Head of caudate nucleus (tissue), 42 donors: ENCODE data around the gene IL37.
"Not testable (repeated sequence)": the region's sequence is repeated elsewhere in the genome, so short reads cannot be mapped to it uniquely, and the experiment has no call there.

Experiments
- DNase-seq, 42 donors: peaks; one replicate each; pipeline versions ENCODE4 v3.0.0 to v3.0.0-alpha.2; 2020 to 2021; ENCODE audit warnings: mixed read lengths in 7 of 42
- intact Hi-C: fragments of 100-400 bp; cut with DNase I; formaldehyde crosslinking; loops from one replicate; pipeline ENCODE4 v1.15.0; 2022

The IL37 gene

GRCh38 chr2:112917856-112918255, 6.9 kb downstream of the IL37 start:
- intact Hi-C loops: no loop called here
- DNase-seq: no peak

GRCh38 chr2:112918256-112918655, 7.3 kb downstream of the IL37 start:
- DNase-seq: no peak
- intact Hi-C loops: no loop called here

- no peak for DNase-seq
- intact Hi-C loops: no loop called here
These were observed 8.1 kb downstream of the IL37 start for GRCh38 chr2:112919086-112919485.

DNA sequence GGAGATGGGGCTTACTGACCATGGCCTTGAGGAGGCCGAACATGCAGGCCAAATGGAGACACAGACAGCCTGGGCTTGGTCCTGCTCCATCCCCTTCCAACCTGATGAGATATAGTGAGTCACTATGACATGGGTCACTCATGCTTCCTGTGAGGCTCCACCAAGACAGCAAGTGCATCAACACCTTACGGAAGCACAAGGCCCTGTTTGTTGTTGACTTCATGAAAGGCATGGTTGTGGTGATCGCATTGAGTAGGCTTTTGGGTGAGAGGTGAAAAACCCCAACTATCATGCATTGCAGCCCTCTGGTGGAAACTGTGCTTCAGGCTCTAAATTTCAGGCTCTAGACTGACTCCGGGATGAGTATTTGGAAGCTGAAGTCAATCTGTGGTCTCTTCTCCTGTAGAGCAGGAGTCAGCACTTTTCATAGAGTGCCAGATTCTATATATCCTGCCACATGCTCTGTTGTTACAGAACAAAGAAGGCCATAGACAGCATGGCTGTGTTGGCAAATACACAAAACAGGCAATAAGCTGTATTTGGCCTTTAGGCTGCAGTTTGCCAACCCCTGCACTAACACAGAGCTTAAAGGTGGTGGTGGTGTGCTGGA, 10.1 kb downstream of the IL37 start:
- intact Hi-C loops: no loop called here
- DNase-seq: no peak

- intact Hi-C loops: no loop called here
- no peak for DNase-seq
These were observed 11.0 kb downstream of the IL37 start for GRCh38 chr2:112921982-112922381.

- intact Hi-C loops: no loop called here
- no peak for DNase-seq
These were observed 12.4 kb downstream of the IL37 start for GRCh38 chr2:112923237-112923966.

GRCh38 chr2:112923967-112924338, 13.0 kb downstream of the IL37 start:
- DNase-seq: no peak
- intact Hi-C loops: no loop called here

DNA sequence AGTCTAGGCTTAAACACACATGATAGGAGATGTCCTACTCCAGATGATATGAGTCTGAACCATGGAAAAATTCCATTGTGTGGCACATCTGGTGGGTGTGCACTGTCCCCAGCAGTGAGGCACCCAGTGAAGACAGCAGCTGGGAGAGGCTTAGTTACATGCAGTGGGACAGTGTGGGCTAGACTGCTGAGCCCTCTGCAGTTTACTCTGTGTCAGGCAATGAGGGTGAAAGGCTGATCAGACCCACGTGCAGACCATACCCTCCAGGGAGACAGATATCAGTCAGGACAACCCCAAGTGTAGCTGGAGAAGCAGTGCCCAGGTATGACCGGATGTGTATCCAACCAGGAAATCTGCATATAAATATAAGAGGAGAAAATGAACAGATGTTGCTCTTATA, 13.4 kb downstream of the IL37 start:
- intact Hi-C loops: no loop called here
- DNase-seq: no peak

- intact Hi-C loops: no loop called here
- no peak for DNase-seq
These were observed 13.9 kb downstream of the IL37 start for GRCh38 chr2:112924821-112925220.

DNA sequence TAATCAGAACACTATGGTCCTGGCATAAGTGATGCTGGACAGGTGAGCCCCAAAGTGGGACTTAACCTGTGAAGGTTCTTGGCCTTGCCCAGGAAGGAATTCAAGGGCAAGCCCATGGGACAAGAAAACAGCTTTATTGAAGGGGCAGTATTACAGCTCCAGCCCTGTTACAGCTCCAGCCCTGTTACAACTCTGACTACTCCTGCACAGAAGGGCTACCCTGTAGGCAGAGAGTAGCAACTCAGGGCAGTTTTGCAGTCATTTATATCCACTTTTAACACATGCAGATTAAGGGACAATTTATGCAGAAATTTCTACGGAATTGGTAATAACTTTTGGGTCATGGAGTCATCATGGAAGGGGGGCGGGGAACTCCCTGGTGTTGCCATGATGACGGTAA, 15.7 kb downstream of the IL37 start:
- intact Hi-C loops: no loop called here
- DNase-seq: no peak

DNA sequence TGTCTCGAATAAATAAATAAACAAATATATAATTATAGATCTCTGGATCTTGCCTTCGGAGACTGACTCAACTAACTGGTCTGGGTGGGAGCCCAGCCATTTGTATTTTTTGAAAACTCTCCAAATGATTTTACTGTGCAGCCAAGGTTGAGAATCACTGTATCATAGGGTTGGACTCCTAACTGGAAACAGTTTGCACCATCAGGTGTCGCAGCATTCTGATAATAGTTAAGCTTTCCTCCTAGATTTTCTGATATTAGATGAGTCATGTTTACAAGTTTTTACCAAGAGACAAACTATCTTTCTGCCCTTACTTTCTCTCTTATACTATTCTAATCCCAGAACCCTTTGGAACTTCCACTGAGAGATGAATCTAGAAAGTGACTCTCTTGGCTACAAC, 16.8 kb downstream of the IL37 start:
- intact Hi-C loops: no loop called here
- no peak for DNase-seq

DNA sequence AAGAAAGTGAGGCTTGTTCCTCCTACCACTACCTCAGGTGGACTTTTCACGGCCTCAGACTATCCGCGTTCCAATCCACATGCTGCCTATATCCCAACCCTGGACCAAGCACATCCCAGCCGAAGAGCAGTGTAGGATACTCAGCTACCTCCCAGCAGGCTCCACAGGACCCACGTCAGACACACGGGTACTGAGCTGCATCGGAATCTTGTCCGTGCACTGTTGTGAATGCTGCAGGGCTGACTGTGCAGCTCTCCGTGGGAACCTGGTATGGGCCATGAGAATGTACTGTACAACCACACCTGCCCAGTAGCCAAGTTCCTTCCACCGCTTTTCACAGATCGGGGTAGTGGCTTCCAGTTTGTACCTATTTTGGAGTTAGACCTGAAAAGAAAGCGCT, 22.3 kb downstream of the IL37 start:
- DNase-seq: no peak
- intact Hi-C loops: no loop called here

- intact Hi-C loops, DNase-seq: not testable (repeated sequence)
These were observed 23.2 kb downstream of the IL37 start for GRCh38 chr2:112934117-112934516.

DNA sequence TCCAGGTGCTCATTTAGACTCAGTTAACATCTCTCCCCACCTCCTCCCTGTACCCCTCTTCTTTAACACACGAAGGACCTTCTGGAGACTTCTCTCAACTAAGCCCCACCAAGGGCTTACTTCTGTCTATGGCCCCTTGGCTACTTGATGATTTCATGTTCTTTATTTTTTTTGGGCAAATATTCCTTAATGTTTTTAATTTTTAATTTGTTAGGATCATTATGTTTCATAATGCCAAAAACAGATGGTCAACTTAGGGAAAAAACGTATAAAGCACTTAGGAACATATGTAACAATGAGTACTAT, 25.9 kb downstream of the IL37 start:
- intact Hi-C loops: loop anchor here (5.0 kb wide), 1 partner anchor 185 kb away; no protein-coding TSS in a partner anchor
- no peak for DNase-seq

DNA sequence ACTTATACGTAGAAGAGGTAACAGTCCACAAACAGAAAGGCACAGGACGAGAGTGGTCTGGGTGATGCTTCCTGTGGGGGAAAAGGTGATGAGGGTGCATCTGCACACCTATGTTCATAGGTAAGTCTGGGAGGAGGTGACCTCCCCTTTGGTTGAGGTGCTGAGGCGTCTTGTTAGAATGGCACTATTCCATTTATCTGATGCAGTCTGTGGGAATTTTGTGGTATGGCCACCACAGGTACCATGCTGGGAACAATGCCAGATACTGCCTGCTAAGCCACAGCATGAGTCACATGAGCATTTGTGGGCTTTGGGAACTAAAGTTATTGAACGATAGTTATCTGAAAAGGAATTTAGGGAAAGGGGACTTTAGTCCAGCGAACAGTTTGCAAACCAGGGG, 27.9 kb downstream of the IL37 start:
- intact Hi-C loops: loop anchor here (5.0 kb wide), 1 partner anchor 187 kb away; no protein-coding TSS in a partner anchor
- no peak for DNase-seq

DNA sequence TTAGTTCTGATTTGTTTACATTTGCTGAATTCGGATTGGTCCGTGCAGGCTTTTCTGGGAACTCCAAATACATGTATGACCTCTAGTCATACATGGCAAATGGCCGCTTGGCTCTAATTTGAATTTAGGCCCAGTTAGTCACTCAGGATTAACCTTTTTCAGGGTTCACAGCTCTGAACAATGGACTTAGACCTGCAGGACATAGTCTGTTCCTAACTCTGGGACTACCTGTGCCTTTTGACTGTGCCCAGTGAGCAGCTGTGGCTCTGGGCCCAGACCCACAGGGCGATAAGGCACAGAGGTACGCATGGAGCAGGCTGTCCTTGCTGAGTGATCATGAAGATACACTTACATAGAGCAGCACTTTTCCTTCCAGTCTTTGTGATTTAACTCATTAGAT, 28.5 kb downstream of the IL37 start:
- DNase-seq: no peak
- intact Hi-C loops: loop anchor here (5.0 kb wide), 1 partner anchor 187 kb away; no protein-coding TSS in a partner anchor

DNA sequence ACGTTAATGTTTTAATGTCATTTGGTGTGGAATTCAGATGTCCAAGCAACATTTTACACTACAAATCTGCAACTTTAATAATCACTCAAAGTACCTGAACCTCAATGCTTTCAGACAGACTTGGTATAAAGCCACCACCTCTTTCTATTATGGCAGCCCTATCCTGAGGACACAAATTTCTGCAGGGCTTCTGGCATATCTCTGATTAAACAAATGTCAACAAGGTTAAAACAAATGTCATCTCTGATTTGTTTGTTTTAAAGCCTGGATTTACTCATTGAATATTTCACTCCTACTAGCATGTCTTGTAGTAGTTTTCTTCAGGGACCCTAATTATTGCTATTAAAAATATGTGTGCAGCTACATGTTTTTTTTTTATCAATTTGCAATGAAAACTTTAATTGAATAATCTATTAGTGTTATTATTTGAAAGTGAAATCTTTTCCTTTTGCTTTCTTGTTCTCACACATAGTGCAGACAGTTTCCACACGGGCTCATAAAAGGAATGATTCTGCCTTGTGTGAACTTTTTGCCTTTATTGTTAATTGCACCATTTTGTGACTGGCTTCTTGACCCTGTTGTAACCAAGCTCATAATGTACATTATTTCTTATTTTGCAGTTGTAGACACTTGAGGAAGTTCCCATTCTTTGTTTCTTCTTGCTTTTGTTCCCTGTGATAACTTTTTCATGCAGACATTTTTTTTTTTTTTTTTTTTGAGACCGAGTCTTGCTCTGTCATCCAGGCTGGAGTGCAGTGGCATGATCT, 30.1 kb downstream of the IL37 start:
- DNase-seq: no peak
- intact Hi-C loops: no loop called here

GRCh38 chr2:112941753-112942653, 31.0 kb downstream of the IL37 start:
- intact Hi-C loops: no loop called here
- DNase-seq: peak; percentile 62 to 90 (median 79)

GRCh38 chr2:112942654-112943002, 31.7 kb downstream of the IL37 start:
- DNase-seq: no peak
- intact Hi-C loops: no loop called here

- no peak for DNase-seq
- intact Hi-C loops: no loop called here
These were observed 34.0 kb downstream of the IL37 start for GRCh38 chr2:112944971-112945370.
